Myocyte (in vitro differentiated cells): ENCODE data around the gene KLHDC9. TPM values are rescaled to one million over a fixed set of nuclear protein-coding genes. Genes with fewer than 3 reads are reported as not detected.
"Not testable (repeated sequence)": the region's sequence is repeated elsewhere in the genome, so short reads cannot be mapped to it uniquely, and the experiment has no call there.

Experiments used
- DNase-seq: peaks from one replicate; pipeline ENCODE4 v3.0.0-alpha.2; 2012; ENCODE audit warnings: low read depth
- polyA plus RNA-seq: library from polyadenylated mRNA; unstranded; fragments of >200 nt; gene quantifications from one replicate; pipeline ENCODE4 v1.2.1, GENCODE V29; 2012; ENCODE audit warnings: missing spikeins
- total RNA-seq: library from RNA; depleted of rRNA; stranded (reverse); fragments of >200 nt; gene quantifications from 2 replicates; pipeline ENCODE4 v1.2.3, GENCODE V29; 2014

KLHDC9 gene
- 1.1 and 6.8 TPM in 2 replicates for total RNA-seq
- 3.1 TPM for polyA plus RNA-seq

- DNase-seq, result peak; percentile 72
These were observed at the start of gene KLHDC9 for GRCh38 chr1:161098210-161099068. TSS of gene KLHDC9 (plus strand) at chr1:161098361. CDS start at chr1:161098536, 175 bp downstream.

- no peak for DNase-seq
These were observed 49.0 kb upstream of the KLHDC9 start for GRCh38 chr1:161048949-161049722.

- no peak for DNase-seq
These were observed 46.9 kb upstream of the KLHDC9 start for GRCh38 chr1:161051219-161051618.

- DNase-seq, result no peak
These were observed 45.3 kb upstream of the KLHDC9 start for GRCh38 chr1:161052899-161053298.

- no peak for DNase-seq
These were observed 43.9 kb upstream of the KLHDC9 start for GRCh38 chr1:161054232-161054631.

GRCh38 chr1:161054805-161055204, 43.4 kb upstream of the KLHDC9 start:
- DNase-seq, result no peak

GRCh38 chr1:161059293-161059692, 38.9 kb upstream of the KLHDC9 start:
- DNase-seq, result no peak

- DNase-seq, result no peak
These were observed 36.7 kb upstream of the KLHDC9 start for GRCh38 chr1:161061419-161061818.

GRCh38 chr1:161063936-161064335, 34.2 kb upstream of the KLHDC9 start:
- DNase-seq, result not testable (repeated sequence)

GRCh38 chr1:161065681-161066080, 32.5 kb upstream of the KLHDC9 start:
- not testable (repeated sequence) for DNase-seq

GRCh38 chr1:161066694-161067093, 31.5 kb upstream of the KLHDC9 start:
- DNase-seq, result no peak

- DNase-seq, result no peak
These were observed 29.6 kb upstream of the KLHDC9 start for GRCh38 chr1:161068306-161069234.

- no peak for DNase-seq
These were observed 28.9 kb upstream of the KLHDC9 start for GRCh38 chr1:161069241-161069640.

GRCh38 chr1:161069731-161070270, 28.4 kb upstream of the KLHDC9 start, which contains the start of gene ARHGAP30:
TSS of gene ARHGAP30 (minus strand) at chr1:161069891. CDS start at chr1:161069624, 267 bp downstream.
- DNase-seq, result no peak

GRCh38 chr1:161070761-161071160, 27.4 kb upstream of the KLHDC9 start:
- DNase-seq, result no peak

GRCh38 chr1:161071886-161072371, 26.2 kb upstream of the KLHDC9 start:
- DNase-seq, result peak; percentile 40

GRCh38 chr1:161072751-161073449, 25.3 kb upstream of the KLHDC9 start:
- DNase-seq, result no peak

- no peak for DNase-seq
These were observed 24.6 kb upstream of the KLHDC9 start for GRCh38 chr1:161073474-161074121.

GRCh38 chr1:161074676-161075368, 23.3 kb upstream of the KLHDC9 start:
- no peak for DNase-seq
